ENCODE results near the gene CD2AP. TPM values are rescaled to one million over a fixed set of nuclear protein-coding genes. Genes with fewer than 3 reads are reported as not detected.

The CD2AP gene
- total RNA-seq, 5 donors from 2014 or later (not counting 1 experiment from before 2014, with no cell fraction given): 22.3 to 39.7 (median 23.6) TPM

- Histone ChIP-seq H3K4me1 (ENCODE audit: control insufficient read depth in 1 of 2, extremely low read depth in 1 of 2, insufficient read depth in 2 of 2, low read length in 2 of 2) (peaks cover 0 to 2% of the 10 kb centered on the region in 2 experiments), H3K4me3 (ENCODE audit: control insufficient read depth in 1 of 2, extremely low read depth in 1 of 2, low read length in 1 of 2) (no peak overlapping the region), H3K27ac (ENCODE audit: low read length) (no peak overlapping the region), H3K27me3 (replicated peaks in 1 of 2; ENCODE audit: control insufficient read depth in 2 of 2, extremely low read depth in 1 of 2, insufficient read depth in 2 of 2, low read length in 1 of 2) (no peaks in the 10 kb centered on the region), H3K36me3 (ENCODE audit: control insufficient read depth in 2 of 2, extremely low read depth in 1 of 2, insufficient read depth in 1 of 2, low read length in 1 of 2) (peaks cover 0 to 11% of the 10 kb centered on the region in 2 donors), H3K9me3 (no peaks in the 10 kb centered on the region)
- H3K27ac Mint-ChIP-seq: no peak overlapping the region
- ChIA-PET CTCF (no interaction called here), POLR2A (interaction anchor here in 1 of 2 donors (0.5 kb wide), 1 partner anchor 20 kb away, joined by 3 read pairs; no protein-coding TSS in a partner anchor)
- peaks cover 45% of the 10 kb centered on the region for H3K36me3 Mint-ChIP-seq
- H3K9me3 Mint-ChIP-seq: no peaks in the 10 kb centered on the region
- no peak for ATAC-seq (replicated peaks in 1 of 4)
- peaks cover 13 to 17% (median 16%) of the 10 kb centered on the region in 3 donors for H3K4me1 Mint-ChIP-seq
- H3K27me3 Mint-ChIP-seq: no peaks in the 10 kb centered on the region
- no peak overlapping the region for H3K4me3 Mint-ChIP-seq
- no peak for DNase-seq
These were observed 56.5 kb downstream of the CD2AP start for GRCh38 chr6:47534063-47534462.

- no peaks in the 10 kb centered on the region for H3K4me1 ChIP-seq (ENCODE audit: control insufficient read depth in 1 of 2, extremely low read depth in 1 of 2, insufficient read depth in 2 of 2, low read length in 2 of 2)
- no CpG with 5 or more reads among the region's 2 CpGs for WGBS (ENCODE audit: insufficient coverage)
- H3K27me3 Mint-ChIP-seq: no peaks in the 10 kb centered on the region
- H3K36me3 ChIP-seq (ENCODE audit: control insufficient read depth in 2 of 2, extremely low read depth in 1 of 2, insufficient read depth in 1 of 2, low read length in 1 of 2): peaks cover 0 to 11% of the 10 kb centered on the region in 2 donors
- no peaks in the 10 kb centered on the region for H3K9me3 ChIP-seq
- ATAC-seq (replicated peaks in 1 of 4) (no peak), DNase-seq (no peak)
- no peaks in the 10 kb centered on the region for H3K9me3 Mint-ChIP-seq
- peaks cover 44% of the 10 kb centered on the region for H3K36me3 Mint-ChIP-seq
- ChIA-PET POLR2A (no interaction called here), CTCF (no interaction called here)
- H3K4me3 ChIP-seq (ENCODE audit: control insufficient read depth in 1 of 2, extremely low read depth in 1 of 2, low read length in 1 of 2): no peak overlapping the region
- no peak overlapping the region for H3K4me3 Mint-ChIP-seq
- no peak overlapping the region for H3K27ac Mint-ChIP-seq
- peaks cover 4 to 14% (median 9%) of the 10 kb centered on the region in 3 donors for H3K4me1 Mint-ChIP-seq
- H3K27ac ChIP-seq (ENCODE audit: low read length): no peak overlapping the region
- no peaks in the 10 kb centered on the region for H3K27me3 ChIP-seq (replicated peaks in 1 of 2; ENCODE audit: control insufficient read depth in 2 of 2, extremely low read depth in 1 of 2, insufficient read depth in 2 of 2, low read length in 1 of 2)
These were observed 58.0 kb downstream of the CD2AP start for GRCh38 chr6:47535316-47536225.

- no peaks in the 10 kb centered on the region for H3K27me3 ChIP-seq (replicated peaks in 1 of 2; ENCODE audit: control insufficient read depth in 2 of 2, extremely low read depth in 1 of 2, insufficient read depth in 2 of 2, low read length in 1 of 2)
- Mint-ChIP-seq H3K4me3 (no peak overlapping the region), H3K9me3 (no peaks in the 10 kb centered on the region), H3K4me1 (peaks cover 5 to 14% (median 7%) of the 10 kb centered on the region in 3 donors), H3K27me3 (no peaks in the 10 kb centered on the region), H3K27ac (no peak overlapping the region), H3K36me3 (peaks cover 43% of the 10 kb centered on the region)
- WGBS (ENCODE audit: insufficient coverage): 93% methylated on average over 3 of the region's 4 CpGs
- CTCF ChIA-PET: no interaction called here
- no peaks in the 10 kb centered on the region for H3K9me3 ChIP-seq
- no peak overlapping the region for H3K27ac ChIP-seq (ENCODE audit: low read length)
- DNase-seq (no peak), ATAC-seq (replicated peaks in 1 of 4) (no peak)
- H3K36me3 ChIP-seq (ENCODE audit: control insufficient read depth in 2 of 2, extremely low read depth in 1 of 2, insufficient read depth in 1 of 2, low read length in 1 of 2): peaks cover 0 to 11% of the 10 kb centered on the region in 2 donors
- H3K4me1 ChIP-seq (ENCODE audit: control insufficient read depth in 1 of 2, extremely low read depth in 1 of 2, insufficient read depth in 2 of 2, low read length in 2 of 2): no peaks in the 10 kb centered on the region
- POLR2A ChIA-PET: no interaction called here
- H3K4me3 ChIP-seq (ENCODE audit: control insufficient read depth in 1 of 2, extremely low read depth in 1 of 2, low read length in 1 of 2): no peak overlapping the region
These were observed 59.3 kb downstream of the CD2AP start for GRCh38 chr6:47536816-47537401.

GRCh38 chr6:47545223-47545622 is 67.6 kb downstream of the CD2AP start:
- CTCF ChIA-PET: interaction anchor here in 1 of 2 donors (0.6 kb wide), 1 partner anchor 22 kb away, joined by 3 read pairs; no protein-coding TSS in a partner anchor
- H3K4me1 Mint-ChIP-seq: peaks cover 18 to 22% (median 21%) of the 10 kb centered on the region in 3 donors
- POLR2A ChIA-PET: no interaction called here
- H3K27ac Mint-ChIP-seq: no peak overlapping the region
- no peak overlapping the region for H3K4me3 Mint-ChIP-seq
- H3K4me1 ChIP-seq (ENCODE audit: control insufficient read depth in 1 of 2, extremely low read depth in 1 of 2, insufficient read depth in 2 of 2, low read length in 2 of 2): peaks cover 0 to 2% of the 10 kb centered on the region in 2 experiments
- no peaks in the 10 kb centered on the region for H3K9me3 ChIP-seq
- H3K36me3 Mint-ChIP-seq: peaks cover 63% of the 10 kb centered on the region
- no peak overlapping the region for H3K4me3 ChIP-seq (ENCODE audit: control insufficient read depth in 1 of 2, extremely low read depth in 1 of 2, low read length in 1 of 2)
- WGBS (ENCODE audit: insufficient coverage): 98% methylated on average over 6 of the region's 6 CpGs
- no peaks in the 10 kb centered on the region for H3K27me3 Mint-ChIP-seq
- peaks cover 5 to 23% of the 10 kb centered on the region in 2 donors for H3K36me3 ChIP-seq (ENCODE audit: control insufficient read depth in 2 of 2, extremely low read depth in 1 of 2, insufficient read depth in 1 of 2, low read length in 1 of 2)
- no peaks in the 10 kb centered on the region for H3K27me3 ChIP-seq (replicated peaks in 1 of 2; ENCODE audit: control insufficient read depth in 2 of 2, extremely low read depth in 1 of 2, insufficient read depth in 2 of 2, low read length in 1 of 2)
- ATAC-seq (replicated peaks in 1 of 4) (no peak), DNase-seq (no peak)
- H3K9me3 Mint-ChIP-seq: peaks cover 0 to 15% (median 7%) of the 10 kb centered on the region in 3 donors
- no peak overlapping the region for H3K27ac ChIP-seq (ENCODE audit: low read length)

DNA sequence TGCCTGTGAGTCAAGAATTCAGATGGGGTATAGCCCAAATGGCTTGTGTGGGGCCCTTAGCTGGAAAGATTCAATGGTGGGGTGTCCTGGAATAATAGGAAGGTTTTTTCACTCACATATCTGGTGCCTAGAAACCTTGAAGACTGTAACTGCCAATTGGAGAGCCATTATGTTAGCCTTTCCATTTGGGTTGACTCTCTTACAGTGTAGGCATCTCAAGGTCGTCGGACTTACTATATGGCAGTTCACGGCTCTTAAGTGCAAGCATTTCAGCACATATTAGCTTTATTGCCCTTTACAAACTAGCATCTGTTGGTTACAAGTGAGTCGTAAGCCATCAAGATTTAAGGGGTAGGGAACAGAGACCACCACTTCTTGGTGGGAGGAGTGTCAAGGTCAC is 74.1 kb downstream of the CD2AP start:
- 100% methylated on average over 1 of the region's 4 CpGs for WGBS (ENCODE audit: insufficient coverage)
- CTCF ChIA-PET: no interaction called here
- H3K9me3 ChIP-seq: no peaks in the 10 kb centered on the region
- POLR2A ChIA-PET: no interaction called here
- peaks cover 0 to 2% of the 10 kb centered on the region in 2 donors for H3K36me3 ChIP-seq (ENCODE audit: control insufficient read depth in 2 of 2, extremely low read depth in 1 of 2, insufficient read depth in 1 of 2, low read length in 1 of 2)
- H3K27ac ChIP-seq (ENCODE audit: low read length): no peak overlapping the region
- no peaks in the 10 kb centered on the region for H3K27me3 ChIP-seq (replicated peaks in 1 of 2; ENCODE audit: control insufficient read depth in 2 of 2, extremely low read depth in 1 of 2, insufficient read depth in 2 of 2, low read length in 1 of 2)
- H3K4me1 ChIP-seq (ENCODE audit: control insufficient read depth in 1 of 2, extremely low read depth in 1 of 2, insufficient read depth in 2 of 2, low read length in 2 of 2): peaks cover 0 to 2% of the 10 kb centered on the region in 2 experiments
- no peaks in the 10 kb centered on the region for H3K27me3 Mint-ChIP-seq
- peaks cover 62% of the 10 kb centered on the region for H3K36me3 Mint-ChIP-seq
- H3K9me3 Mint-ChIP-seq: peaks cover 0 to 13% (median under 1%) of the 10 kb centered on the region in 3 donors
- DNase-seq (no peak), ATAC-seq (replicated peaks in 1 of 4) (no peak)
- H3K4me3 ChIP-seq (ENCODE audit: control insufficient read depth in 1 of 2, extremely low read depth in 1 of 2, low read length in 1 of 2): no peak overlapping the region
- no peak overlapping the region for H3K4me3 Mint-ChIP-seq
- peaks cover 15 to 17% (median 16%) of the 10 kb centered on the region in 3 donors for H3K4me1 Mint-ChIP-seq
- peak overlapping the region in 1 of 2 donors; percentile 49 for H3K27ac Mint-ChIP-seq

GRCh38 chr6:47552319-47552718 is 74.7 kb downstream of the CD2AP start:
- Histone ChIP-seq H3K4me3 (ENCODE audit: control insufficient read depth in 1 of 2, extremely low read depth in 1 of 2, low read length in 1 of 2) (no peak overlapping the region), H3K27ac (ENCODE audit: low read length) (no peak overlapping the region), H3K9me3 (no peaks in the 10 kb centered on the region), H3K4me1 (ENCODE audit: control insufficient read depth in 1 of 2, extremely low read depth in 1 of 2, insufficient read depth in 2 of 2, low read length in 2 of 2) (peaks cover 0 to 2% of the 10 kb centered on the region in 2 experiments), H3K36me3 (ENCODE audit: control insufficient read depth in 2 of 2, extremely low read depth in 1 of 2, insufficient read depth in 1 of 2, low read length in 1 of 2) (peaks cover 0 to 2% of the 10 kb centered on the region in 2 donors), H3K27me3 (replicated peaks in 1 of 2; ENCODE audit: control insufficient read depth in 2 of 2, extremely low read depth in 1 of 2, insufficient read depth in 2 of 2, low read length in 1 of 2) (no peaks in the 10 kb centered on the region)
- ATAC-seq (replicated peaks in 1 of 4) (no peak), DNase-seq (no peak)
- Mint-ChIP-seq H3K4me1 (peaks cover 9 to 11% (median 9%) of the 10 kb centered on the region in 3 donors), H3K4me3 (no peak overlapping the region), H3K27ac (no peak overlapping the region), H3K27me3 (no peaks in the 10 kb centered on the region), H3K36me3 (peaks cover 62% of the 10 kb centered on the region), H3K9me3 (peaks cover 0 to 18% (median 2%) of the 10 kb centered on the region in 3 donors)
- WGBS (ENCODE audit: insufficient coverage): no CpG with 5 or more reads among the region's 2 CpGs
- POLR2A ChIA-PET: no interaction called here
- CTCF ChIA-PET: interaction anchor here in 1 of 2 donors (0.7 kb wide), 1 partner anchor 9 kb away, joined by 3 read pairs; no protein-coding TSS in a partner anchor

Measured in T-cell (primary cell).